Stimulated activated CD8-positive, alpha-beta memory T cell treated with anti-CD3 and anti-CD28 coated beads, Interleukin-15, amount 100 ng/mL, for 4 hours (primary cell): ENCODE measurements around the gene LRRC56.

Experiments
- DNase-seq, 2 donors: peaks; one replicate each; pipeline ENCODE4 v3.0.0-alpha.2; 2020; ENCODE audit warnings: low read depth in 2 of 2

LRRC56 gene

DNA sequence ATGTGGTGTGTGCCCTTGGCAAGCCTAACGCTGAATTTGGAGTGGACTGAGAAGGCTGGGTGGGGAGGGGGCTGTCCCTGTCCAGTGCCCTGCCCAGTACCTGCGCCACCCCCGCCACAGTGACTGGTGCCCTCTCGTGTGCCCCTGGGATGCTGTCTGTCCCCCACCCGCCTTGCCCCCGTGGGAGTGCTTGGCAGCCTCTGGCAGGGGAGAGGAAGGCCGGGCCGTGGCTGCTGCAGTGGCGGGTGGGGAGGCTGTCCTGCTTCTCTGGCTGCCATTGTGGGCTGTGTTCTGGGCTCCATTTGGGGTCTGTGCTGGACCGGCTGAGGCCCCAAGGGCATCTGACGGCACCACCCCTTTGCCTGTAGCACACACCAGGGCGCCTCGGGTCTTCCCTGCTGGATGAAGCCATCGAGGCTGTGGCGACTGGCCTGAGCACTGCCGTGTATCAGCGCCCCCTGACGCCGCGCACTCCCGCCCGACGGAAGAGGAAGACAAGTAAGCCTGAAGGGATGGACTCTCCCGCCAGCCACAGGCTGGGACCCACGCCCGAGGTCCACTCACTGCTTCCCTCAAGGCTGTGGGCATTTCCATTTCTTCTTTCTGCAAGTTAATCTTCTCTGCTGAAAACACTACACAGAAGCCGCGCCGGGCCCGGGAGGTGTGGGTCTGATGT, 60.8 kb downstream of the LRRC56 start:
- no peak for DNase-seq

- no peak for DNase-seq
Measured at GRCh38 chr11:601573-602245, 64.4 kb downstream of the LRRC56 start.

DNA sequence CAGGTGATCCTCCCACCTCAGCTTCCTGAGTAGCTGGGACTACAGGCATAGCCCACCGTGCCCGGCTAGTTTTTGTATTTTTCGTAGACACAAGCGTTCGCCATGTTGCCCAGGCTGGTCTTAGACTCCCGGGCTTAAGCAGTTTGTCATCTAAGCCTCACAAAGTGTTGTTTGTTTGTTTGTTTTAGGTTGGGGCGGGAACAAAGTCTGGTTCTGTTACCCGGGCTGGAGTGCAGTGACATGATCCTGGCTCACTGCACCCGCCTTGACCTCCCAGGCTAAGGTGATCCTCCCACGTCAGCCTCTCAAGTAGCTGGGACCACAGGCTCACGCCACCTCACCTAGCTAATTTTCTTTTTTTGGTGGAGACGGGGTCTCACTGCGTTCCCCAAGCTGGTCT, 65.8 kb downstream of the LRRC56 start:
- DNase-seq = no peak
